OCI-LY3 (cell line): ENCODE results near the gene TNP1.

Source experiments
- EZH2phosphoT487 ChIP-seq: fragments of 200-600 bp; shearing (Covaris generic); IDR thresholded peaks from 2 replicates; pipeline ENCODE4 v1.6.1; 2018; ENCODE audit warnings: antibody characterized with exemption, mixed run types, low read depth
- TF ChIP-seq, protein P1 (sequence below): fragments of 200-600, 300-600 bp; sonication (generic); IDR thresholded peaks from 2 replicates; pipeline ENCODE4 v1.5.1; 2014; ENCODE audit warnings: antibody characterized with exemption, low read length, low read depth

DNA sequence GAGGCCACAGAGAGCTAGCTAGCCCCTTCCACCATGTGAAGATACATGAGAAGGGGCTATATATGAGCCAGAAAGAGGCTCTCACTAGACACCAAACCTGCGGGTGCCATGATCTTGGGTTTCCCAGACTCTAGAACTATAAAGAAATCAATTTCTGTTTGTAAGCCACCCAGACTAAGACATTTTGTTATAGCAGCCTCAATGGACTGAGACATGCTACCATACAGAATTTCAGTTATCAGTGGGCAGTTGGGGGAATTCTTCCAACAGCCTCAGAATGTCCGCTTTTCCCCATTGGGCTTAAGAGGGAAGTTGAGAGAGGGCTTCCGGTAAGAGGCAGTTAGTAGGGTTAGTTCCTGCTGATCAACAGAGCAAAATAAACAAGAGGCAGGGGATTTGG is 39.2 kb downstream of the TNP1 start:
- TF ChIP-seq, protein P1, sequence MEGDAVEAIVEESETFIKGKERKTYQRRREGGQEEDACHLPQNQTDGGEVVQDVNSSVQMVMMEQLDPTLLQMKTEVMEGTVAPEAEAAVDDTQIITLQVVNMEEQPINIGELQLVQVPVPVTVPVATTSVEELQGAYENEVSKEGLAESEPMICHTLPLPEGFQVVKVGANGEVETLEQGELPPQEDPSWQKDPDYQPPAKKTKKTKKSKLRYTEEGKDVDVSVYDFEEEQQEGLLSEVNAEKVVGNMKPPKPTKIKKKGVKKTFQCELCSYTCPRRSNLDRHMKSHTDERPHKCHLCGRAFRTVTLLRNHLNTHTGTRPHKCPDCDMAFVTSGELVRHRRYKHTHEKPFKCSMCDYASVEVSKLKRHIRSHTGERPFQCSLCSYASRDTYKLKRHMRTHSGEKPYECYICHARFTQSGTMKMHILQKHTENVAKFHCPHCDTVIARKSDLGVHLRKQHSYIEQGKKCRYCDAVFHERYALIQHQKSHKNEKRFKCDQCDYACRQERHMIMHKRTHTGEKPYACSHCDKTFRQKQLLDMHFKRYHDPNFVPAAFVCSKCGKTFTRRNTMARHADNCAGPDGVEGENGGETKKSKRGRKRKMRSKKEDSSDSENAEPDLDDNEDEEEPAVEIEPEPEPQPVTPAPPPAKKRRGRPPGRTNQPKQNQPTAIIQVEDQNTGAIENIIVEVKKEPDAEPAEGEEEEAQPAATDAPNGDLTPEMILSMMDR, result no peak
- no peak for TF ChIP-seq EZH2phosphoT487
